ENCODE results near the gene DAD1. TPM values are rescaled to one million over a fixed set of nuclear protein-coding genes. Genes with fewer than 3 reads are reported as not detected.

The DAD1 gene
- total RNA-seq, 2 donors from 2014 or later = 163 to 219 TPM

GRCh38 chr14:22524784-22525161 lies 64.3 kb downstream of the DAD1 start:
- intact Hi-C loops (cut with DNase I) = no loop called here
- H3K27ac ChIP-seq = no peak overlapping the region
- no peak overlapping the region for H3K4me3 ChIP-seq
- H3K9ac ChIP-seq (ENCODE audit: low read depth in 2 of 2, low read length in 2 of 2) = no peak overlapping the region
- no peaks in the 10 kb centered on the region for H3K9me3 ChIP-seq
- DNase-seq = no peak
- H3K4me1 ChIP-seq = no peaks in the 10 kb centered on the region
- H3K27me3 ChIP-seq = no peaks in the 10 kb centered on the region
- no peaks in the 10 kb centered on the region for H3K36me3 ChIP-seq
- no peak for TF ChIP-seq CTCF (IDR thresholded peaks at IDR 0.05)

GRCh38 chr14:22524115-22524783 lies 64.8 kb downstream of the DAD1 start:
- Histone ChIP-seq H3K27ac (no peak overlapping the region), H3K4me1 (no peaks in the 10 kb centered on the region), H3K36me3 (no peaks in the 10 kb centered on the region), H3K9ac (ENCODE audit: low read depth in 2 of 2, low read length in 2 of 2) (no peak overlapping the region), H3K9me3 (no peaks in the 10 kb centered on the region), H3K4me3 (no peak overlapping the region), H3K27me3 (no peaks in the 10 kb centered on the region)
- no peak for TF ChIP-seq CTCF (IDR thresholded peaks at IDR 0.05)
- intact Hi-C loops (cut with DNase I) = no loop called here
- no peak for DNase-seq

- no peaks in the 10 kb centered on the region for H3K27me3 ChIP-seq
- no peak overlapping the region for H3K4me3 ChIP-seq
- DNase-seq = no peak
- intact Hi-C loops (cut with DNase I) = no loop called here
- TF ChIP-seq CTCF (IDR thresholded peaks at IDR 0.05) = no peak
- H3K9me3 ChIP-seq = no peaks in the 10 kb centered on the region
- no peak overlapping the region for H3K9ac ChIP-seq (ENCODE audit: low read depth in 2 of 2, low read length in 2 of 2)
- H3K27ac ChIP-seq = no peak overlapping the region
- no peaks in the 10 kb centered on the region for H3K4me1 ChIP-seq
- H3K36me3 ChIP-seq = no peaks in the 10 kb centered on the region
Observed at GRCh38 chr14:22523283-22523682, 65.7 kb downstream of the DAD1 start.

- no peak for DNase-seq
- Histone ChIP-seq H3K9ac (ENCODE audit: low read depth in 2 of 2, low read length in 2 of 2) (no peak overlapping the region), H3K27ac (no peak overlapping the region), H3K4me1 (no peaks in the 10 kb centered on the region), H3K36me3 (no peaks in the 10 kb centered on the region), H3K9me3 (no peaks in the 10 kb centered on the region), H3K27me3 (no peaks in the 10 kb centered on the region), H3K4me3 (no peak overlapping the region)
- TF ChIP-seq CTCF (IDR thresholded peaks at IDR 0.05) = no peak
- intact Hi-C loops (cut with DNase I) = no loop called here
Observed at GRCh38 chr14:22522466-22522957, 66.5 kb downstream of the DAD1 start.

- Histone ChIP-seq H3K4me1 (no peaks in the 10 kb centered on the region), H3K27me3 (no peaks in the 10 kb centered on the region), H3K9ac (ENCODE audit: low read depth in 2 of 2, low read length in 2 of 2) (no peak overlapping the region), H3K9me3 (no peaks in the 10 kb centered on the region), H3K27ac (peak overlapping the region; percentile 21), H3K4me3 (no peak overlapping the region), H3K36me3 (no peaks in the 10 kb centered on the region)
- TF ChIP-seq CTCF (IDR thresholded peaks at IDR 0.05) = no peak
- DNase-seq = peak; percentile 44
- intact Hi-C loops (cut with DNase I) = no loop called here
Observed at GRCh38 chr14:22521449-22522239, 67.4 kb downstream of the DAD1 start.
